PC-9 (cell line): ENCODE results near the gene CREBBP. TPM values are rescaled to one million over a fixed set of nuclear protein-coding genes. Genes with fewer than 3 reads are reported as not detected.

Experiments
- BruUV-seq: library from RNA; stranded (reverse); fragments of 400-500 nt; replicated peaks from 2 replicates; lab custom pipeline; 2021; lab: Mats Ljungman, UMichigan
- CTCF ChIA-PET: fragments of 300-600 bp; sonication (Branson Sonifier 250); formaldehyde crosslinking; loops from one replicate; lab custom pipeline; 2022; ENCODE audit warnings: antibody characterized with exemption; lab: Charles Lee
- POLR2A ChIA-PET: fragments of 300-600 bp; sonication (Branson Sonifier 250); formaldehyde crosslinking; loops from one replicate; lab custom pipeline; 2022; ENCODE audit warnings: antibody characterized with exemption; ENCODE audit not compliant: unreplicated experiment; lab: Charles Lee
- DNase-seq, 2 experiments: peaks; one replicate each; pipeline versions ENCODE4 v3.0.0 to v3.0.0-alpha.2; 2015 to 2022; ENCODE audit warnings: mixed read lengths in 1 of 2
- H2AFZ ChIP-seq: fragments of 200-600 bp; sonication (generic); 2 replicates; pipeline ENCODE4 v1.8.1; 2017; ENCODE audit warnings: antibody characterized with exemption
- H3F3A ChIP-seq: fragments of 200-600 bp; sonication (generic); 2 replicates; pipeline ENCODE4 v1.8.1; 2017; ENCODE audit warnings: antibody characterized with exemption, mild to moderate bottlenecking, low read depth; ENCODE audit not compliant: insufficient read depth
- H3K27ac ChIP-seq: fragments of 200-600 bp; sonication (generic); 2 replicates; pipeline ENCODE4 v1.6.1; 2016; ENCODE audit warnings: mixed run types
- H3K27me3 ChIP-seq: fragments of 200-600 bp; sonication (generic); 2 replicates; pipeline ENCODE4 v1.6.1; 2016; ENCODE audit warnings: low read depth, mixed run types; ENCODE audit not compliant: insufficient read depth
- H3K36me3 ChIP-seq: fragments of 200-600 bp; sonication (generic); 2 replicates; pipeline ENCODE4 v1.6.1; 2016; ENCODE audit warnings: low read depth, mixed run types
- H3K4me1 ChIP-seq: fragments of 200-600 bp; sonication (generic); replicated peaks from 2 replicates; pipeline ENCODE4 v1.6.1; 2016; ENCODE audit warnings: mixed run types; ENCODE audit not compliant: insufficient read depth
- H3K4me2 ChIP-seq: fragments of 200-600 bp; sonication (generic); 2 replicates; pipeline ENCODE4 v1.6.1; 2017; ENCODE audit warnings: mixed run types
- H3K4me3 ChIP-seq: fragments of 200-600 bp; sonication (generic); 2 replicates; pipeline ENCODE4 v1.6.1; 2016; ENCODE audit warnings: mixed run types
- H3K79me2 ChIP-seq: fragments of 200-600 bp; sonication (generic); 2 replicates; pipeline ENCODE4 v1.6.1; 2017; ENCODE audit warnings: low read depth, mixed run types
- H3K9me2 ChIP-seq: fragments of 200-600 bp; sonication (generic); 2 replicates; pipeline ENCODE4 v1.8.1; 2017; ENCODE audit warnings: mild to moderate bottlenecking; ENCODE audit not compliant: insufficient read depth
- H3K9me3 ChIP-seq: fragments of 200-600 bp; sonication (generic); 2 replicates; pipeline ENCODE4 v1.8.1; 2016; ENCODE audit warnings: low read depth; ENCODE audit not compliant: insufficient read depth
- H4K20me1 ChIP-seq: fragments of 200-600 bp; sonication (generic); 2 replicates; pipeline ENCODE4 v1.8.1; 2017; ENCODE audit not compliant: insufficient read depth
- EZH2 ChIP-seq: fragments of 200-600 bp; sonication (generic); IDR thresholded peaks from 2 replicates; pipeline ENCODE4 v1.8.0; 2017; ENCODE audit warnings: antibody characterized with exemption, low read depth
- intact Hi-C: fragments of 100-400 bp; cut with micrococcal nuclease; formaldehyde crosslinking; loops from one replicate; pipeline ENCODE4 v1.10.0; 2022; ENCODE audit not compliant: unreplicated experiment
- total RNA-seq: library from RNA; stranded (reverse); gene quantifications from 2 replicates; pipeline ENCODE4 v1.2.3, GENCODE V29; 2021
- TF ChIP-seq, protein P1 (sequence below): fragments of 200-600 bp; sonication (generic); conservative IDR thresholded peaks from 2 replicates; pipeline ENCODE4 v1.6.1; 2017; ENCODE audit warnings: mixed run types, antibody characterized with exemption, mild to moderate bottlenecking, moderate library complexity

Gene CREBBP
- total RNA-seq, 1 experiment from 2014 or later = 74.9 TPM

DNA sequence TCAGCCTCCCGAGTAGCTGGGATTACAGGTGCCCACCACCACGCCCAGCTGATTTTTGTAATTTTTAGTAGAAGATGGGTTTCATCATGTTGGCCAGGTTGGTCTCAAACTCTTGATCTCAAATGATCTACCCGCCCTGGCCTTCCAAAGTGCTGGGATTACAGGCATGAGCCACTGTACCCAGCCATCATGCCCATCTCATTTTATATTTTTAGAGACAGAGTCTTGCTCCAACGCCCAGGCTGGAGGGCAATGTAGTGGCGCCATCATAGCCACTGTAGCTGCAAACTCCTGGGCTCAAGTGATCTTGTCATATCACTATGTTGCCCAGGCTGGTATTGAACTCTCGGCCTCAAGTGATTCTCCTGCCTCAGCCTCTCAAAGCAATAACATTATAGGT, 120.0 kb downstream of the CREBBP start:
- Histone ChIP-seq H2AFZ (no peak overlapping the region), H3K4me3 (no peak overlapping the region), H3K36me3 (peaks cover 20% of the 10 kb centered on the region), H3K79me2 (no peaks in the 10 kb centered on the region), H3K27me3 (no peaks in the 10 kb centered on the region), H3K9me2 (no peaks in the 10 kb centered on the region), H3K9me3 (no peaks in the 10 kb centered on the region), H3K4me2 (no peak overlapping the region), H3K4me1 (no peaks in the 10 kb centered on the region), H3F3A (no peaks in the 10 kb centered on the region), H4K20me1 (0 out of 2 replicates have a peak, but pooled peaks cover 19% of the 10 kb centered on the region), H3K27ac (no peak overlapping the region)
- no peak for DNase-seq
- CTCF ChIA-PET = interaction anchor here (0.7 kb wide), 1 partner anchor 14 kb away, joined by 4 read pairs; no protein-coding TSS in a partner anchor
- no peak for TF ChIP-seq EZH2
- TF ChIP-seq, protein P1, sequence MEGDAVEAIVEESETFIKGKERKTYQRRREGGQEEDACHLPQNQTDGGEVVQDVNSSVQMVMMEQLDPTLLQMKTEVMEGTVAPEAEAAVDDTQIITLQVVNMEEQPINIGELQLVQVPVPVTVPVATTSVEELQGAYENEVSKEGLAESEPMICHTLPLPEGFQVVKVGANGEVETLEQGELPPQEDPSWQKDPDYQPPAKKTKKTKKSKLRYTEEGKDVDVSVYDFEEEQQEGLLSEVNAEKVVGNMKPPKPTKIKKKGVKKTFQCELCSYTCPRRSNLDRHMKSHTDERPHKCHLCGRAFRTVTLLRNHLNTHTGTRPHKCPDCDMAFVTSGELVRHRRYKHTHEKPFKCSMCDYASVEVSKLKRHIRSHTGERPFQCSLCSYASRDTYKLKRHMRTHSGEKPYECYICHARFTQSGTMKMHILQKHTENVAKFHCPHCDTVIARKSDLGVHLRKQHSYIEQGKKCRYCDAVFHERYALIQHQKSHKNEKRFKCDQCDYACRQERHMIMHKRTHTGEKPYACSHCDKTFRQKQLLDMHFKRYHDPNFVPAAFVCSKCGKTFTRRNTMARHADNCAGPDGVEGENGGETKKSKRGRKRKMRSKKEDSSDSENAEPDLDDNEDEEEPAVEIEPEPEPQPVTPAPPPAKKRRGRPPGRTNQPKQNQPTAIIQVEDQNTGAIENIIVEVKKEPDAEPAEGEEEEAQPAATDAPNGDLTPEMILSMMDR = no peak
- no TSS peak for BruUV-seq
- POLR2A ChIA-PET = no interaction called here
- intact Hi-C loops = no loop called here

DNA sequence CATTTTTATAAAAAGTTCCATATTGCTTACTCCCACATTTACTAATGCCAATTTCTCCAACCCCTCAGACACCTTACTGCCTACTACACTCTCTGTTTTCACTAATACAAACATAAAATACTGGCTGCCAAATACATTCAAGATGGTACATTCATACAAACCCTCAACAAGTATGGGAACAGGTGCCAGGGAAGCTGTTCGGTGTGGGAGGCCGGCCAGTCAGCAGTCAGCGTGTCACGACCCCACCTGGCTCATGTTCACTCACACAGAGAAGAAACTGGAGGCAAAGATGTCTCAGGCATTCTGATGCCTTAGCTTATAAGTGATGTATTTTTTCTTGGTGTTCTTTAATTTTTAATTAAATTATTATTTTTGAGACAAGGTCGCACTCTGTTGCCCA, 120.8 kb downstream of the CREBBP start:
- Histone ChIP-seq H3K79me2 (no peaks in the 10 kb centered on the region), H3K36me3 (peaks cover 20% of the 10 kb centered on the region), H3K9me3 (no peaks in the 10 kb centered on the region), H3K4me3 (no peak overlapping the region), H4K20me1 (0 out of 2 replicates have a peak, but pooled peaks cover 22% of the 10 kb centered on the region), H3F3A (no peaks in the 10 kb centered on the region), H3K4me2 (no peak overlapping the region), H3K27me3 (no peaks in the 10 kb centered on the region), H3K9me2 (no peaks in the 10 kb centered on the region), H2AFZ (no peak overlapping the region), H3K4me1 (no peaks in the 10 kb centered on the region), H3K27ac (no peak overlapping the region)
- no peak for DNase-seq
- intact Hi-C loops = no loop called here
- CTCF ChIA-PET = interaction anchor here (0.6 to 0.7 kb wide), 2 partner anchors 13 to 494 kb away, joined by 4 to 6 read pairs; no protein-coding TSS in a partner anchor
- POLR2A ChIA-PET = no interaction called here
- no TSS peak for BruUV-seq
- no peak for TF ChIP-seq EZH2
- TF ChIP-seq, protein P1 = no peak

DNA sequence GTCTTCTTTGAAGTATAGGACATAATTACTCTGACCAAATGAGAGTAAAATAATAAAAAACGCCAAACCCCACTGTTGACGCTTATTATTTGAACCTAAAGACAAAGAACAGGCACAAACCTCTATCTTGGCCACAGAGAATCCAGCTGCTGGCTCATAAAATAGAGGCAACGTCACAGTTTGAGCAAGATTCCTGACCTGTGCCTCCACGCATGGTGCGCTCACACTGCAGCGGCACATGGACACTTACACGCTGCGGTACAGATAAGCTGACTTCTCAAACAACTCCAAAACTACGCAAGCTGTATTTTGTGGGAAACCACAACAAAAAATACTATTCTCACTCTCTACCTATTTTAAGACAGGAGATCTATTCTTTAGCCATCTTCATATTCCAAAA, 124.4 kb downstream of the CREBBP start:
- Histone ChIP-seq H3K27ac (no peak overlapping the region), H2AFZ (no peak overlapping the region), H3K4me2 (no peak overlapping the region), H3K4me1 (no peaks in the 10 kb centered on the region), H4K20me1 (peaks cover 9% of the 10 kb centered on the region), H3F3A (0 out of 2 replicates have a peak, but pooled peaks cover 2% of the 10 kb centered on the region), H3K36me3 (peaks cover 12% of the 10 kb centered on the region; the same call in 1 of the 2 replicates), H3K9me3 (no peaks in the 10 kb centered on the region), H3K79me2 (no peaks in the 10 kb centered on the region), H3K27me3 (no peaks in the 10 kb centered on the region), H3K9me2 (no peaks in the 10 kb centered on the region), H3K4me3 (no peak overlapping the region)
- POLR2A ChIA-PET = no interaction called here
- DNase-seq = no peak
- intact Hi-C loops = no loop called here
- no TSS peak for BruUV-seq
- no peak for TF ChIP-seq EZH2
- TF ChIP-seq, protein P1 = no peak
- CTCF ChIA-PET = no interaction called here
